ENCODE data around the gene AOPEP.

DNA sequence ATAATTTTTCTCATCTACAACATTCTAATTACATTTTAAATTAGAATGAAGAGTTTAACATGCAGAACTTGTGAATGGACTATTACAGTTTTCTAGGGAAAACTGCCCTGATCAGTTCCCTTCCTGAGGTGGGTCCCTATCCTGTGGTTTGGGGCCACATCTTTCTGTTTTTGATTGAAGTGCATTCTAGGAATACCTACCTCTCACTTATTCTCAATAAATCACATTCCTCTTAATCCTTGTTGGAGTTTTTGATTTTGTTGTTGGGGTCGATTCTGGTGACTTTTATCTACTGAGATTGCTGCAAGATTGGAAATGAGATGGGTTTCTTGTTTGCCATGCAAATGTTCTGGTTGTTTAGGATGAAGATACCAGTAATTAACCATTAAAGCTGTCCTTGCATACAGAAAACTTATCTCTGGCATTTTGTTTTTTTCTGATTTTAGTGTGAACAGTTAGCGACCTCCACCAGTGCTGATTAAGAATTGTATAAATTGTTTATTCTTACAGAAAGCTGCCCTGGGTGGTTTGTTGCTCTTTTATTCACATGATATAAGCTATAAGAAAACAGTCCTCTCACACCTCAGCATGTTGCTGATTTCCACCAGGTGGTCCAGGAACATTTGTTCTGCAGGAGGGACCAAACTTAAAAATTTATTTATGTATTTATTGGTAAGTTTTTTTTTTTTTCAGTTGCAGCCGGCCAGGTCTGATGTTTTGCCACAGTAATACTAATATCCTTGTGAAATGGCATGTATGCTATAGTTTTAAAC lies 321.1 kb downstream of the AOPEP start:
- no peak for TF ChIP-seq CTCF (IDR thresholded peaks at IDR 0.05; ENCODE audit: low read length)
- TF ChIP-seq EZH2 (optimal IDR thresholded peaks at IDR 0.05; ENCODE audit: low read depth, low read length), result no peak
- TF ChIP-seq EZH2phosphoT487 (IDR thresholded peaks at IDR 0.05; ENCODE audit: low read length), result no peak

All from MM.1S (cell line).